ENCODE results near the gene REEP6. TPM values are rescaled to one million over a fixed set of nuclear protein-coding genes. Genes with fewer than 3 reads are reported as not detected.
A peak's percentile ranks its signal among the peaks of the same experiment; 100 is the strongest.

REEP6 gene
- 18.0 TPM for polyA plus RNA-seq (2013, experiment 1 of 2)
- 17.5 TPM for polyA plus RNA-seq (2013, experiment 2 of 2)

DNA sequence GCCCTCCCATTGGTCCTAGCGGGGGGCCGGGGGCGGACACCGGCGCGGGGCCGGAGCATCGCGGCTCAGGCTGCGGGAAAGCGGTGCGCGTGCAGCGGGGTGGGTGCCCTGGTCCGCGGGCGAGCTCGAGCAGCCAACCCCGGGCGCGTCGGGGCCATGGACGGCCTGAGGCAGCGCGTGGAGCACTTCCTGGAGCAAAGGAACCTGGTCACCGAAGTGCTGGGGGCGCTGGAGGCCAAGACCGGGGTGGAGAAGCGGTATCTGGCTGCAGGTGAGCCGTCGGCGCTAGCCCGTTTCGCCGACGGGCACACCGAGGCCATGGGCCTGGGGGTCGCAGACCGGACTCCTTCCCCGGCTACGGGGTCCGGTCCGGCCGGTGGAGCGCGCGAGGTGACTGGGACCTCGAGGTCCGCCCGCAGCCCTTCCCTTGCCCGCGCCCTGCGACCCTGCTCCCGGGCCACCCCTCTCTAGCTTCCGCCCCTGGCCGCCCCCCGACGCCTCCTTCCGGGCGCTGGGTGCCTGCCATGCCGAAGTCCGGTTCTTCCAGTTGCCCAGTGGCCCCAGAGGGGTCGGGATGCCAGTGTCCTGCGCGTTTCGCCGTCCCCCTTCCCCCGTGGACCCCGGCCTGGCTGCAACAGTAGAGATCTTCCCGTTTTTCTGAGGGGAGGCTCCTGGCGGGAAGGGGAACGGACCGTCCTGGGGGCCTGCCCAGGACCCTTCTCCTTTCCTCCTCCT lies at the start of gene REEP6:
Gene REEP6, plus strand, starts transcription at position 68 of the 735 bp plus-strand sequence. Its CDS starts 89 bp downstream, at position 157.
- WGBS, 2 donors (ENCODE audit: extremely low coverage in 2 of 2, insufficient read length in 2 of 2, insufficient replicate concordance in 1 of 2): no CpG with 5 or more reads among the region's 73 CpGs
- peak within 1 kb of the TSS; percentile 67 for H2BK120ac ChIP-seq (ENCODE audit: low read depth, low read length)
- H2BK15ac ChIP-seq (ENCODE audit: low read length): peak within 1 kb of the TSS; percentile 100
- H4K8ac ChIP-seq (ENCODE audit: low read depth, low read length): no peak within 1 kb of the TSS
- H3K18ac ChIP-seq (ENCODE audit: low read length): peak within 1 kb of the TSS; percentile 99
- no peaks in the 10 kb centered on the region for H3K9me3 ChIP-seq (replicated peaks in 1 of 2; ENCODE audit: control insufficient read depth in 2 of 2, insufficient read depth in 1 of 2, low read depth in 1 of 2, low read length in 2 of 2)
- H3K14ac ChIP-seq (ENCODE audit: low read length): peak within 1 kb of the TSS; percentile 98
- no peaks in the 10 kb centered on the region for H3K36me3 ChIP-seq (replicated peaks in 1 of 2; ENCODE audit: control insufficient read depth in 2 of 2, insufficient read depth in 2 of 2, low read length in 2 of 2)
- H3K27ac ChIP-seq (replicated peaks; ENCODE audit: low read length): peak within 1 kb of the TSS; percentile 76
- peak within 1 kb of the TSS; percentile 73 to 83 for H3K4me3 ChIP-seq (ENCODE audit: low read length in 2 of 2)
- peak within 1 kb of the TSS; percentile 43 for H4K91ac ChIP-seq (ENCODE audit: low read depth, low read length, poor library complexity)
- H3K9ac ChIP-seq (ENCODE audit: low read depth, low read length, poor library complexity): peak within 1 kb of the TSS; percentile 91
- H3K79me1 ChIP-seq (ENCODE audit: low read depth, low read length): peaks cover 2% of the 10 kb centered on the region
- peak within 1 kb of the TSS; percentile 100 for H3K23ac ChIP-seq (ENCODE audit: low read depth, low read length, poor library complexity)
- peaks cover 3 to 18% (median 14%) of the 10 kb centered on the region in 3 experiments for H3K27me3 ChIP-seq (ENCODE audit: control insufficient read depth in 3 of 3, insufficient read depth in 3 of 3, low read depth in 1 of 3, low read length in 3 of 3)
- H2AFZ ChIP-seq (ENCODE audit: low read length): peak within 1 kb of the TSS; percentile 96
- peaks cover 15 to 23% of the 10 kb centered on the region in 2 donors for H3K4me1 ChIP-seq (ENCODE audit: control insufficient read depth in 2 of 2, insufficient read depth in 1 of 2, low read depth in 1 of 2, low read length in 2 of 2)
- peak within 1 kb of the TSS; percentile 94 for H2AK5ac ChIP-seq (ENCODE audit: low read depth, low read length)
- peak within 1 kb of the TSS; percentile 100 for H3K4me2 ChIP-seq (ENCODE audit: insufficient read depth, low read length, poor library complexity, severe bottlenecking)
- peak within 1 kb of the TSS; percentile 82 for H2BK5ac ChIP-seq (ENCODE audit: low read length)
- no peak for DNase-seq (ENCODE audit: low spot score)
- H2BK12ac ChIP-seq (ENCODE audit: low read length): peak within 1 kb of the TSS; percentile 84
- H3K4ac ChIP-seq (ENCODE audit: low read length): peak within 1 kb of the TSS; percentile 23

DNA sequence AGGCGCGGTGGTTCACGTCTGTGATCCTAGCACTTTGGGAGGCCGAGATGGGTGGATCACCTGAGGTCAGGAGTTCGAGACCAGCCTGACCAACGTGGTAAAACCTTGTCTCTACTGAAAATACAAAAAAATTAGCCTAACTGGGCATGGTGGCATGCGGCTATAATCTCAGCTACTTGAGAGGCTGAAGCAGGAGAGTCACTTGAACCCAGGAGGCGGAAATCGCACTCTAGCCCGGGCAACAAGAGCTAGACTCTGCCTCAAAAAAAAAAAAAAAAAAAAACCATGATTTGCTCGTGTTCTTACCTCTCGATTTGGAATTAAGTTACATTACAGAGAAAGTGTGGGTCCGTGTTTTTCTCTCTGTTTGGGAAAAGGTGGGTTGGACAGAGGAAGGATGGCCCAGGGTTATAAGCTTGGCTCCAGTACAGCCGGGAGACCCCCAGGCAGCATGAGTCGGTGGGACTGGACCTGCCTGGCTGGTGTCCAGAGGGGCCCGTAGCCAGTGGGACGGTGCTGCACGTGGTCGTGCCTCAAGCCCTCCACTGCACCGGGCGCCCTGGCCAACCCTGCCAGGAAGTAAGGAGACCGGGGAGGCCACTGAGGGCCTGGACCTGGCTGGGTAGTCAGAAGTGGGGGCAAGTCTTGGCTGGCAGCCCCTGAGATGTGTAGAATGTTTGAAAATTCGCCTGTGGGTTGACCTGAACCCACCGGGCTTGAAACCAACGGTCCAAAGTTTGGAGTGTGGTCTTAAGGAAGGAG lies 49.1 kb upstream of the REEP6 start:
- Histone ChIP-seq H3K27ac (replicated peaks; ENCODE audit: low read length) (no peak overlapping the region), H2AFZ (ENCODE audit: low read length) (no peak overlapping the region), H2BK5ac (ENCODE audit: low read length) (no peak overlapping the region), H3K23ac (ENCODE audit: low read depth, low read length, poor library complexity) (no peak overlapping the region), H3K4me3 (ENCODE audit: low read length in 2 of 2) (no peak overlapping the region), H3K36me3 (replicated peaks in 1 of 2; ENCODE audit: control insufficient read depth in 2 of 2, insufficient read depth in 2 of 2, low read length in 2 of 2) (peaks cover 30 to 43% of the 10 kb centered on the region in 2 donors), H2BK12ac (ENCODE audit: low read length) (no peak overlapping the region), H3K79me1 (ENCODE audit: low read depth, low read length) (peaks cover 21% of the 10 kb centered on the region), H3K27me3 (ENCODE audit: control insufficient read depth in 3 of 3, insufficient read depth in 3 of 3, low read depth in 1 of 3, low read length in 3 of 3) (peaks cover 0 to 4% (median 0%) of the 10 kb centered on the region in 3 experiments), H4K91ac (ENCODE audit: low read depth, low read length, poor library complexity) (no peak overlapping the region), H2BK120ac (ENCODE audit: low read depth, low read length) (no peak overlapping the region), H3K9me3 (replicated peaks in 1 of 2; ENCODE audit: control insufficient read depth in 2 of 2, insufficient read depth in 1 of 2, low read depth in 1 of 2, low read length in 2 of 2) (peaks cover 0 to 2% of the 10 kb centered on the region in 2 donors), H3K9ac (ENCODE audit: low read depth, low read length, poor library complexity) (no peak overlapping the region), H2BK15ac (ENCODE audit: low read length) (no peak overlapping the region), H3K4ac (ENCODE audit: low read length) (no peak overlapping the region), H2AK5ac (ENCODE audit: low read depth, low read length) (no peak overlapping the region), H4K8ac (ENCODE audit: low read depth, low read length) (no peak overlapping the region), H3K4me2 (ENCODE audit: insufficient read depth, low read length, poor library complexity, severe bottlenecking) (no peak overlapping the region), H3K18ac (ENCODE audit: low read length) (no peak overlapping the region), H3K4me1 (ENCODE audit: control insufficient read depth in 2 of 2, insufficient read depth in 1 of 2, low read depth in 1 of 2, low read length in 2 of 2) (peaks cover 6 to 7% of the 10 kb centered on the region in 2 donors), H3K14ac (ENCODE audit: low read length) (no peak overlapping the region)
- DNase-seq (ENCODE audit: low spot score): no peak
- no CpG with 5 or more reads among the region's 25 CpGs for WGBS, 2 donors (ENCODE audit: extremely low coverage in 2 of 2, insufficient read length in 2 of 2, insufficient replicate concordance in 1 of 2)

DNA sequence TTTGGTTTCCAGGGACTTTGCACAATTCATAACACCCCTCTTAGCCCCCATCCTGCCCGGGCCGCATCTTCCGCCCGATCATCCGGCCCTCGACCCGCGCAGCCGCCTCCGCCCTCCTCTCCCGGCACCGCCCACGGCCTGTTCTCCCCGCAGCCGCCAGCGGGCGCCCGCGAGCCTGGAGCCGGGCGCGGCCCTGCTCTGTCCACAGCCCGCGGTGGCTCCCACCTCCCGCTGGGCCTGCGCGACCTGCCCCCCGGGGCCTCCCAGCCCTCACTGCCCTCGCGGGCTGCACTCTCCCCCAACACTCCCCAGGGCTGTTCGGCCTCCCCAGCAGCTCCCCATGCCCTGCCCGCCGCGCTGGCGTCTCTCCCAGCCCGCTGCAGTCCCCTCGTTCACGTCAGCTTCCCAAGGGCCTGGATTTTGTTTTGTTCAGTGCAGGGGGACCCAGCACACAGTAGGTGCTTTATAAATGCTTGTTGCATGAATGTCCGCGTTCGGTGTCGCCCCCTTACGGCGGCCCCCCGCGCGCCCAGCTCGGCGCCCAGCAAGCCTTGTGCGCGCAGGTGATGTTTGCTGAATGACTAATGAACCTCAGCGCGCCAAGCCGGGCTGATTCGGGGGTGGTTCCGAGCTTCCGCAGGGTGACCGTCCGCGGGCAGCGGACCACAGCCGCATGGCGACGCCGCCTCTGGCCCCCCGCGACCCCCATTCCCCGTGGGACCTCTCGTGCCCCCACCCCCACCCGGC lies 45.6 kb upstream of the REEP6 start:
- no CpG with 5 or more reads among the region's 70 CpGs for WGBS, 2 donors (ENCODE audit: extremely low coverage in 2 of 2, insufficient read length in 2 of 2, insufficient replicate concordance in 1 of 2)
- Histone ChIP-seq H4K91ac (ENCODE audit: low read depth, low read length, poor library complexity) (no peak overlapping the region), H4K8ac (ENCODE audit: low read depth, low read length) (no peak overlapping the region), H3K4me1 (ENCODE audit: control insufficient read depth in 2 of 2, insufficient read depth in 1 of 2, low read depth in 1 of 2, low read length in 2 of 2) (peaks cover 15 to 23% of the 10 kb centered on the region in 2 donors), H3K23ac (ENCODE audit: low read depth, low read length, poor library complexity) (peak overlapping the region; percentile 89), H3K14ac (ENCODE audit: low read length) (no peak overlapping the region), H2BK5ac (ENCODE audit: low read length) (peak overlapping the region; percentile 5), H2BK15ac (ENCODE audit: low read length) (peak overlapping the region; percentile 78), H3K9ac (ENCODE audit: low read depth, low read length, poor library complexity) (peak overlapping the region; percentile 60), H2BK120ac (ENCODE audit: low read depth, low read length) (no peak overlapping the region), H3K18ac (ENCODE audit: low read length) (peak overlapping the region; percentile 95), H3K27ac (replicated peaks; ENCODE audit: low read length) (no peak overlapping the region), H2AFZ (ENCODE audit: low read length) (peak overlapping the region; percentile 98), H3K27me3 (ENCODE audit: control insufficient read depth in 3 of 3, insufficient read depth in 3 of 3, low read depth in 1 of 3, low read length in 3 of 3) (peaks cover 0 to 14% (median 0%) of the 10 kb centered on the region in 3 experiments), H2BK12ac (ENCODE audit: low read length) (no peak overlapping the region), H3K4me2 (ENCODE audit: insufficient read depth, low read length, poor library complexity, severe bottlenecking) (peak overlapping the region; percentile 95), H3K4ac (ENCODE audit: low read length) (no peak overlapping the region), H2AK5ac (ENCODE audit: low read depth, low read length) (peak overlapping the region; percentile 1), H3K36me3 (replicated peaks in 1 of 2; ENCODE audit: control insufficient read depth in 2 of 2, insufficient read depth in 2 of 2, low read length in 2 of 2) (peaks cover 23 to 30% of the 10 kb centered on the region in 2 donors), H3K4me3 (ENCODE audit: low read length in 2 of 2) (peak overlapping the region; percentile 60 to 77), H3K9me3 (replicated peaks in 1 of 2; ENCODE audit: control insufficient read depth in 2 of 2, insufficient read depth in 1 of 2, low read depth in 1 of 2, low read length in 2 of 2) (peaks cover 0 to 2% of the 10 kb centered on the region in 2 donors), H3K79me1 (ENCODE audit: low read depth, low read length) (peaks cover 7% of the 10 kb centered on the region)
- DNase-seq (ENCODE audit: low spot score): peak; percentile 80

Data from neuronal stem cell (in vitro differentiated cells).